IMR-90 (cell line): ENCODE results near the gene B4GALT1. TPM values are rescaled to one million over a fixed set of nuclear protein-coding genes. Genes with fewer than 3 reads are reported as not detected.
A peak's percentile ranks its signal among the peaks of the same experiment; 100 is the strongest.

Experiments
- ATAC-seq: fragments of 200-7000 bp; cut with Tn5 transposase; 2 replicates; pipeline ENCODE4 v1.9.1; 2020; ENCODE audit warnings: low read depth, mild to moderate bottlenecking, moderate library complexity
- BruUV-seq: library from RNA; stranded (reverse); fragments of 400-500 nt; replicated peaks from 2 replicates; lab custom pipeline; 2021; lab: Mats Ljungman, UMichigan
- CTCF ChIA-PET: fragments of 300-600 bp; formaldehyde crosslinking; extraction: SDS; loops from one replicate; lab custom pipeline; 2021; ENCODE audit warnings: antibody characterized with exemption; lab: Yijun Ruan, JAX
- POLR2A ChIA-PET: fragments of 300-600 bp; sonication (Branson Sonifier 250); formaldehyde crosslinking; loops from one replicate; lab custom pipeline; 2022; ENCODE audit warnings: antibody characterized with exemption; ENCODE audit not compliant: unreplicated experiment; lab: Charles Lee
- DNase-seq: peaks from one replicate; pipeline ENCODE4 v3.0.0; 2013
- H2AFZ ChIP-seq: replicated peaks from 2 replicates; pipeline ENCODE3; 2013; ENCODE audit warnings: low read length, mild to moderate bottlenecking; ENCODE audit not compliant: poor library complexity
- H2AK5ac ChIP-seq: 2 replicates; pipeline ENCODE4 v1.6.1; 2013; ENCODE audit warnings: low read depth, low read length, inconsistent platforms
- H2AK9ac ChIP-seq: replicated peaks from 2 replicates; pipeline ENCODE3; 2013; ENCODE audit warnings: mild to moderate bottlenecking, low read depth, low read length, moderate library complexity; ENCODE audit not compliant: poor library complexity
- H2BK120ac ChIP-seq: 2 replicates; pipeline ENCODE4 v1.6.1; 2013; ENCODE audit warnings: low read depth, low read length, inconsistent platforms
- H2BK15ac ChIP-seq: 3 replicates; pipeline ENCODE4 v1.6.1; 2013; ENCODE audit warnings: low read depth, low read length, inconsistent platforms
- H2BK20ac ChIP-seq: 2 replicates; pipeline ENCODE4 v1.6.1; 2013; ENCODE audit warnings: low read depth, mild to moderate bottlenecking, inconsistent platforms, low read length, moderate library complexity
- H2BK5ac ChIP-seq: 2 replicates; pipeline ENCODE4 v1.6.1; 2013; ENCODE audit warnings: mild to moderate bottlenecking, low read depth, low read length, inconsistent platforms; ENCODE audit not compliant: poor library complexity, severe bottlenecking
- H3K14ac ChIP-seq: replicated peaks from 2 replicates; pipeline ENCODE4 v1.6.1; 2013; ENCODE audit warnings: low read depth, low read length, inconsistent platforms
- H3K18ac ChIP-seq: 2 replicates; pipeline ENCODE4 v1.6.1; 2013; ENCODE audit warnings: low read depth, low read length, control low read depth
- H3K23ac ChIP-seq: 2 replicates; pipeline ENCODE4 v1.6.1; 2013; ENCODE audit warnings: low read depth, low read length, inconsistent platforms
- H3K27ac ChIP-seq: 2 replicates; pipeline ENCODE4 v1.5.1; 2013; ENCODE audit warnings: mild to moderate bottlenecking, control low read depth, low read length; ENCODE audit not compliant: insufficient read depth
- H3K27me3 ChIP-seq: 2 replicates; pipeline ENCODE4 v1.6.1; 2013; ENCODE audit warnings: low read length; ENCODE audit not compliant: control insufficient read depth, insufficient read depth
- H3K36me3 ChIP-seq: 2 replicates; pipeline ENCODE4 v1.6.1; 2013; ENCODE audit warnings: low read length, mixed read lengths; ENCODE audit not compliant: control insufficient read depth, insufficient read depth
- H3K4ac ChIP-seq: 2 replicates; pipeline ENCODE4 v1.6.1; 2013; ENCODE audit warnings: low read depth, low read length, inconsistent platforms
- H3K4me1 ChIP-seq: 2 replicates; pipeline ENCODE4 v1.6.1; 2013; ENCODE audit warnings: low read length, mixed read lengths; ENCODE audit not compliant: control insufficient read depth, insufficient read depth
- H3K4me2 ChIP-seq: 2 replicates; pipeline ENCODE4 v1.6.1; 2013; ENCODE audit warnings: low read depth, mild to moderate bottlenecking, control low read depth, low read length, moderate library complexity
- H3K4me3 ChIP-seq: 2 replicates; pipeline ENCODE4 v1.5.1; 2013; ENCODE audit warnings: low read depth, mild to moderate bottlenecking, control low read depth, low read length, moderate library complexity; ENCODE audit not compliant: insufficient read depth
- H3K56ac ChIP-seq: 2 replicates; pipeline ENCODE4 v1.6.1; 2013; ENCODE audit warnings: low read length, inconsistent platforms; ENCODE audit not compliant: insufficient read depth; ENCODE audit errors: extremely low read depth
- H3K79me1 ChIP-seq, 2 experiments: 2 replicates each; pipeline ENCODE4 v1.6.1; 2013; ENCODE audit warnings: low read length in 2 of 2, inconsistent platforms in 1 of 2, low read depth in 1 of 2
- H3K9ac ChIP-seq: 2 replicates; pipeline ENCODE4 v1.6.1; 2013; ENCODE audit warnings: low read depth, low read length, control low read depth
- H3K9me1 ChIP-seq: 2 replicates; pipeline ENCODE4 v1.6.1; 2013; ENCODE audit warnings: low read length, inconsistent platforms; ENCODE audit not compliant: insufficient read depth
- H3K9me3 ChIP-seq: 2 replicates; pipeline ENCODE4 v1.6.1; 2013; ENCODE audit warnings: low read length; ENCODE audit not compliant: control insufficient read depth, insufficient read depth
- H4K20me1 ChIP-seq: 2 replicates; pipeline ENCODE4 v1.6.1; 2013; ENCODE audit warnings: low read length, inconsistent platforms; ENCODE audit not compliant: insufficient read depth
- H4K5ac ChIP-seq: 2 replicates; pipeline ENCODE4 v1.6.1; 2013; ENCODE audit warnings: mild to moderate bottlenecking, low read depth, low read length, control low read depth
- H4K8ac ChIP-seq, 2 experiments: 2 replicates each; pipeline ENCODE4 v1.6.1; 2013; ENCODE audit warnings: low read depth in 2 of 2, low read length in 2 of 2, control low read depth in 1 of 2, inconsistent platforms in 1 of 2
- H4K91ac ChIP-seq: 2 replicates; pipeline ENCODE4 v1.6.1; 2013; ENCODE audit warnings: low read depth, low read length, inconsistent platforms; ENCODE audit not compliant: insufficient read depth
- BHLHE40 ChIP-seq: fragments of 150-350 bp; IDR thresholded peaks from 2 replicates; pipeline ENCODE4 v1.6.1; 2016; ENCODE audit warnings: mild to moderate bottlenecking, low read depth, low read length
- ELK1 ChIP-seq: fragments of 150-350 bp; IDR thresholded peaks from 2 replicates; pipeline ENCODE4 v1.6.1; 2016; ENCODE audit warnings: low read depth, mild to moderate bottlenecking, low read length, moderate library complexity, borderline replicate concordance
- MAZ ChIP-seq: IDR thresholded peaks from 2 replicates; pipeline ENCODE4 v1.6.1; 2012; ENCODE audit warnings: low read depth, mild to moderate bottlenecking, low read length, improper control_type of control experiment, moderate library complexity, borderline replicate concordance
- MXI1 ChIP-seq: IDR thresholded peaks from 2 replicates; pipeline ENCODE4 v1.6.1; 2012; ENCODE audit warnings: low read depth, mild to moderate bottlenecking, low read length, moderate library complexity, borderline replicate concordance
- POLR2A ChIP-seq: IDR thresholded peaks from 2 replicates; pipeline ENCODE4 v1.6.1; 2012; ENCODE audit warnings: mild to moderate bottlenecking, low read depth, low read length
- RCOR1 ChIP-seq: IDR thresholded peaks from 2 replicates; pipeline ENCODE4 v1.6.1; 2012; ENCODE audit warnings: mild to moderate bottlenecking, low read length, improper control_type of control experiment; ENCODE audit not compliant: insufficient replicate concordance
- WGBS, 2 experiments: methylation state at CpG; one replicate each; pipeline versions ENCODE4 v1.1.5 to v1.1.7; 2013; ENCODE audit warnings: missing lambda C conversion rate in 2 of 2; ENCODE audit not compliant: insufficient read length in 1 of 2; ENCODE audit errors: extremely low coverage in 2 of 2; 5-methylcytosine and 5-hydroxymethylcytosine counted together
- dilution Hi-C: fragments of 300-500 bp; cut with HindIII; formaldehyde crosslinking; loops from one replicate; pipeline ENCODE4 v1.14.3; 2018; ENCODE audit warnings: low sequenced_read_pairs; ENCODE audit not compliant: unreplicated experiment
- in situ Hi-C: fragments of 300-500 bp; cut with MboI; formaldehyde crosslinking; loops from 3 replicates; pipeline ENCODE4 v1.14.3; 2019; ENCODE audit warnings: low sequenced_read_pairs, inconsistent platforms, mixed read lengths
- intact Hi-C: fragments of 100-400 bp; cut with micrococcal nuclease; formaldehyde crosslinking; loops from 2 replicates; pipeline ENCODE4 v1.10.0; 2022
- polyA plus RNA-seq, 3 experiments: library from polyadenylated mRNA; depleted of rRNA; stranded (reverse); fragments of >200 nt; gene quantifications; 2 replicates each; pipeline ENCODE4 v1.2.3, GENCODE V29; 2012; ENCODE audit warnings: low replicate concordance in 1 of 3
- total RNA-seq: library from RNA; depleted of rRNA; stranded (reverse); fragments of >200 nt; gene quantifications from 2 replicates; pipeline ENCODE4 v1.2.3, GENCODE V29; 2012

B4GALT1 gene
- total and polyA plus RNA-seq, 2 of the 4 experiments (the other 2 are of a cell fraction): 8.8 to 37.8 TPM

- TF ChIP-seq BHLHE40 (no peak), POLR2A (peak; percentile 93), RCOR1 (peak; percentile 71), MXI1 (no peak; the same call in 1 of the 2 replicates)
Measured at GRCh38 chr9:33076046-33077004, 90.8 kb downstream of the B4GALT1 start, which contains the start of gene SMU1 (continued).

- ChIA-PET POLR2A (no interaction called here), CTCF (no interaction called here)
- H2AK5ac ChIP-seq: no peak overlapping the region
- no peak overlapping the region for H2BK120ac ChIP-seq
- no peak overlapping the region for H4K91ac ChIP-seq
- dilution Hi-C loops: no loop called here
- no peak overlapping the region for H2AFZ ChIP-seq
- no peak for DNase-seq
- H3K9me1 ChIP-seq: no peaks in the 10 kb centered on the region
- peaks cover 4% of the 10 kb centered on the region; the same call in 1 of the 2 replicates for H4K20me1 ChIP-seq
- H3K79me1 ChIP-seq: peaks cover 9 to 33% of the 10 kb centered on the region in 2 experiments; a peak in 3 of 4 replicates
- H3K4me2 ChIP-seq: no peak overlapping the region
- no peak overlapping the region for H3K18ac ChIP-seq
- H3K56ac ChIP-seq: no peak overlapping the region
- ATAC-seq: no peak
- H3K9ac ChIP-seq: no peak overlapping the region
- no peak overlapping the region for H4K8ac ChIP-seq
- WGBS, 2 experiments: no CpG with 5 or more reads among the region's 1 CpG
- BruUV-seq: no TSS peak
- TF ChIP-seq MAZ: no peak
- no peak for TF ChIP-seq ELK1
- no peak for TF ChIP-seq BHLHE40
- H3K36me3 ChIP-seq: peaks cover 38% of the 10 kb centered on the region
- H3K14ac ChIP-seq: no peak overlapping the region
- H3K9me3 ChIP-seq: no peaks in the 10 kb centered on the region
- H3K23ac ChIP-seq: no peak overlapping the region
- H2AK9ac ChIP-seq: no peak overlapping the region
- H4K5ac ChIP-seq: no peak overlapping the region
- no peak overlapping the region for H3K27ac ChIP-seq
- H2BK15ac ChIP-seq: no peak overlapping the region
- H2BK20ac ChIP-seq: no peak overlapping the region
- H3K4me1 ChIP-seq: no peaks in the 10 kb centered on the region
- in situ Hi-C loops: no loop called here
- intact Hi-C loops: no loop called here
- no peak overlapping the region for H2BK5ac ChIP-seq
- H3K4ac ChIP-seq: no peak overlapping the region
- H3K4me3 ChIP-seq: no peak overlapping the region
- no peaks in the 10 kb centered on the region for H3K27me3 ChIP-seq
Measured at GRCh38 chr9:33068991-33069390, 98.1 kb downstream of the B4GALT1 start.
